HepG2 (cell line): Measurements from ENCODE around the gene DUT. TPM values are rescaled to one million over a fixed set of nuclear protein-coding genes. Genes with fewer than 3 reads are reported as not detected.

ENCODE experiments used
- AGO2 ChIP-seq: fragments of 200-400 bp; formaldehyde crosslinking; optimal IDR thresholded peaks from 2 replicates; pipeline ENCODE3; 2017; ENCODE audit warnings: mild to moderate bottlenecking, low read depth, low read length, moderate library complexity
- ATF7-NPFF ChIP-seq: sonication (generic); formaldehyde crosslinking; IDR thresholded peaks from 2 replicates; pipeline ENCODE4 v1.8.1; 2023; ENCODE audit warnings: mild to moderate bottlenecking, low read depth, missing genetic modification reagents, moderate library complexity
- CAMTA2 ChIP-seq: sonication (generic); formaldehyde crosslinking; IDR thresholded peaks from 2 replicates; pipeline ENCODE4 v1.4.0; 2020; ENCODE audit warnings: mild to moderate bottlenecking, missing genetic modification reagents, borderline replicate concordance
- DPF2 ChIP-seq: sonication (generic); formaldehyde crosslinking; IDR thresholded peaks from 2 replicates; pipeline ENCODE4 v1.4.0; 2020; ENCODE audit warnings: mild to moderate bottlenecking, low read depth, missing genetic modification reagents, borderline replicate concordance
- FOXM1 ChIP-seq: sonication (generic); formaldehyde crosslinking; IDR thresholded peaks from 2 replicates; pipeline ENCODE4 v1.5.0; 2020; ENCODE audit warnings: missing genetic modification reagents
- GATAD2A ChIP-seq: IDR thresholded peaks from 2 replicates; pipeline ENCODE4 v1.6.1; 2016
- GFI1 ChIP-seq: sonication (generic); formaldehyde crosslinking; IDR thresholded peaks from 2 replicates; pipeline ENCODE4 v1.5.0; 2020; ENCODE audit warnings: missing genetic modification reagents, mild to moderate bottlenecking, borderline replicate concordance
- HDAC1 ChIP-seq: sonication (generic); formaldehyde crosslinking; IDR thresholded peaks from 2 replicates; pipeline ENCODE4 v1.5.1; 2020; ENCODE audit warnings: mild to moderate bottlenecking, missing genetic modification reagents
- IKZF1 ChIP-seq: fragments of 450-650 bp; IDR thresholded peaks from 2 replicates; pipeline ENCODE4 v1.7.1; 2016
- MED1 ChIP-seq: sonication (generic); formaldehyde crosslinking; IDR thresholded peaks from 2 replicates; pipeline ENCODE4 v1.4.0; 2020; ENCODE audit warnings: missing genetic modification reagents
- MIXL1 ChIP-seq: IDR thresholded peaks from 2 replicates; pipeline ENCODE4 v1.6.1; 2016
- MTA3 ChIP-seq: sonication (generic); formaldehyde crosslinking; IDR thresholded peaks from 2 replicates; pipeline ENCODE4 v1.4.0; 2020; ENCODE audit warnings: missing genetic modification reagents
- NR3C1 ChIP-seq: sonication (generic); formaldehyde crosslinking; IDR thresholded peaks from 2 replicates; pipeline ENCODE4 v1.4.0; 2020; ENCODE audit warnings: missing genetic modification reagents
- PBX3 ChIP-seq: sonication (generic); formaldehyde crosslinking; IDR thresholded peaks from 2 replicates; pipeline ENCODE4 v1.8.1; 2023; ENCODE audit warnings: missing genetic modification reagents, inconsistent platforms, borderline replicate concordance
- PITX1 ChIP-seq: sonication (generic); formaldehyde crosslinking; IDR thresholded peaks from 2 replicates; pipeline ENCODE4 v1.5.1; 2020; ENCODE audit warnings: mild to moderate bottlenecking, missing genetic modification reagents
- POGZ ChIP-seq: sonication (generic); formaldehyde crosslinking; IDR thresholded peaks from 2 replicates; pipeline ENCODE4 v1.4.0; 2020; ENCODE audit warnings: mild to moderate bottlenecking, missing genetic modification reagents
- SKIL ChIP-seq: sonication (generic); formaldehyde crosslinking; IDR thresholded peaks from 2 replicates; pipeline ENCODE4 v1.8.0; 2022; ENCODE audit warnings: missing genetic modification reagents, mild to moderate bottlenecking, moderate library complexity, borderline replicate concordance
- SYNCRIP ChIP-seq: fragments of 200-400 bp; formaldehyde crosslinking; IDR thresholded peaks from 2 replicates; pipeline ENCODE4 v1.6.1; 2018; ENCODE audit warnings: mild to moderate bottlenecking, low read depth, low read length; ENCODE audit not compliant: insufficient read depth
- TFDP2 ChIP-seq: sonication (generic); formaldehyde crosslinking; IDR thresholded peaks from 2 replicates; pipeline ENCODE4 v1.4.0; 2020; ENCODE audit warnings: missing genetic modification reagents
- ZBTB38 ChIP-seq: sonication (generic); formaldehyde crosslinking; IDR thresholded peaks from 2 replicates; pipeline ENCODE4 v1.5.1; 2020; ENCODE audit warnings: mild to moderate bottlenecking, missing genetic modification reagents
- ZNF253 ChIP-seq: sonication (generic); formaldehyde crosslinking; IDR thresholded peaks from 2 replicates; pipeline ENCODE4 v1.8.0; 2022; ENCODE audit warnings: mild to moderate bottlenecking, missing genetic modification reagents, borderline replicate concordance
- ZNF354B ChIP-seq: sonication (generic); formaldehyde crosslinking; IDR thresholded peaks from 2 replicates; pipeline ENCODE4 v1.8.0; 2022; ENCODE audit warnings: mild to moderate bottlenecking, missing genetic modification reagents
- ZNF530 ChIP-seq: sonication (generic); formaldehyde crosslinking; IDR thresholded peaks from 2 replicates; pipeline ENCODE4 v1.5.0; 2020; ENCODE audit warnings: low read depth, mild to moderate bottlenecking, missing genetic modification reagents
- ZNF672 ChIP-seq: sonication (generic); formaldehyde crosslinking; IDR thresholded peaks from 2 replicates; pipeline ENCODE4 v1.8.1; 2022; ENCODE audit warnings: missing genetic modification reagents
- ZNF891 ChIP-seq: sonication (generic); formaldehyde crosslinking; IDR thresholded peaks from 2 replicates; pipeline ENCODE4 v1.5.0; 2020; ENCODE audit warnings: mild to moderate bottlenecking, missing genetic modification reagents
- polyA plus RNA-seq, 8 experiments: library from polyadenylated mRNA; depleted of rRNA in 3 of 8; stranded (reverse) in 7 of 8; unstranded in 1 of 8; fragments of >200 nt; fragmentation: Illumina TruSeq in 4 of 8; extraction: Trizol in 4 of 8; gene quantifications; 2 replicates each; pipeline versions ENCODE4 v1.2.1 to v1.2.3, GENCODE V29; 2011 to 2016; ENCODE audit warnings: low read depth in 4 of 8, missing spikeins in 1 of 8, mixed read lengths in 1 of 8; ENCODE audit not compliant: insufficient read depth in 1 of 8
- total RNA-seq, 5 experiments: library from RNA; depleted of rRNA; stranded (reverse); fragments of >200 nt; fragmentation: Illumina TruSeq; extraction: Trizol; gene quantifications; 2 replicates each; pipeline ENCODE4 v1.2.3, GENCODE V29; 2016; ENCODE audit warnings: low read depth in 1 of 5
- TF ChIP-seq, protein P1 (sequence below): sonication (generic); formaldehyde crosslinking; IDR thresholded peaks from 2 replicates; pipeline ENCODE4 v1.8.0; 2022; ENCODE audit warnings: low read depth, missing genetic modification reagents

The DUT gene
- total and polyA plus RNA-seq, 2 of the 13 experiments (the other 11 are each of a cell fraction or from before 2014, with no cell fraction given): 36.7 to 131 TPM

GRCh38 chr15:48331796-48332641 is 790 bp downstream of the DUT start (continued):
- no peak for TF ChIP-seq MTA3 (CRISPR knock-in tag)
- 0 out of 2 replicates have a peak, but pooled peaks have one; percentile 26 for TF ChIP-seq ZNF253
- no peak for TF ChIP-seq PBX3 (CRISPR knock-in tag)
- no peak for TF ChIP-seq ZNF530 (CRISPR knock-in tag)
- no peak for TF ChIP-seq MED1 (CRISPR knock-in tag)
- TF ChIP-seq GATAD2A (CRISPR knock-in tag): no peak
- TF ChIP-seq ZBTB38: no peak
- TF ChIP-seq NR3C1 (CRISPR knock-in tag): no peak
- no peak; the same call in 1 of the 2 replicates for TF ChIP-seq ATF7-NPFF (CRISPR knock-in tag)
- TF ChIP-seq HDAC1: peak; percentile 77
- TF ChIP-seq POGZ (CRISPR knock-in tag): 0 out of 2 replicates have a peak, but pooled peaks have one; percentile 16
- TF ChIP-seq SKIL (CRISPR knock-in tag): 0 out of 2 replicates have a peak, but pooled peaks have one; percentile 15
- TF ChIP-seq DPF2: no peak
- TF ChIP-seq ZNF891 (CRISPR knock-in tag): no peak
- no peak for TF ChIP-seq IKZF1
- no peak for TF ChIP-seq ZNF354B (CRISPR knock-in tag)
- no peak for TF ChIP-seq MIXL1 (CRISPR knock-in tag)
- TF ChIP-seq, protein P1, sequence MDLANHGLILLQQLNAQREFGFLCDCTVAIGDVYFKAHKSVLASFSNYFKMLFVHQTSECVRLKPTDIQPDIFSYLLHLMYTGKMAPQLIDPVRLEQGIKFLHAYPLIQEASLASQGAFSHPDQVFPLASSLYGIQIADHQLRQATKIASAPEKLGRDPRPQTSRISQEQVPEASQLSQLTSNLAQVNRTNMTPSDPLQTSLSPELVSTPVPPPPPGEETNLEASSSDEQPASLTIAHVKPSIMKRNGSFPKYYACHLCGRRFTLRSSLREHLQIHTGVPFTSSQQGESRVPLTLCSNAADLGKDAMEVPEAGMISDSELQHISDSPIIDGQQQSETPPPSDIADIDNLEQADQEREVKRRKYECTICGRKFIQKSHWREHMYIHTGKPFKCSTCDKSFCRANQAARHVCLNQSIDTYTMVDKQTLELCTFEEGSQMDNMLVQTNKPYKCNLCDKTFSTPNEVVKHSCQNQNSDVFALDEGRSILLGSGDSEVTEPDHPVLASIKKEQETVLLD (CRISPR knock-in tag): no peak
- no peak for TF ChIP-seq FOXM1 (CRISPR knock-in tag)
- TF ChIP-seq AGO2: peak; percentile 54
- TF ChIP-seq CAMTA2 (CRISPR knock-in tag): no peak
- no peak for TF ChIP-seq PITX1 (CRISPR knock-in tag)
- 0 out of 2 replicates have a peak, but pooled peaks have one; percentile 4 for TF ChIP-seq GFI1 (CRISPR knock-in tag)
- TF ChIP-seq TFDP2 (CRISPR knock-in tag): peak; percentile 98
- no peak for TF ChIP-seq SYNCRIP
- no peak for TF ChIP-seq ZNF672
